Measurements from ENCODE around the gene FAR2.

DNA sequence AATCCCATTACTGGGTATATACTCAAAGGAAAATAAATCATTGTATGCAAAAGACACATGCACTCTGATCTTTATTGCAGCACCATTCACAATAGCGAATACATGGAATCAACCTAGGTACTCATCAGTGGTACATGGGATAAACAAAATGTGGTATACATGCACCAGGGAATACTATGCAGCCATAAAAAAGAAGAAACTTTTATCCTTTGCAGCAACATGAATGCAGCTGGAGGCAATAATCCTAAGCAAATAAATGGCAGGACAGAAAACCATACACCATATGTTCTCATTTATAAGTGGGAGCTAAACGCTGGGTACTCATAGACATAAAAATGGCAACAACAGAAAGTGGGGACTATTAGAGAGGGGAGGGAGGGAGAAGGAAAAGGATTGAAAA, 216.0 kb downstream of the FAR2 start:
- TF ChIP-seq, protein P1, sequence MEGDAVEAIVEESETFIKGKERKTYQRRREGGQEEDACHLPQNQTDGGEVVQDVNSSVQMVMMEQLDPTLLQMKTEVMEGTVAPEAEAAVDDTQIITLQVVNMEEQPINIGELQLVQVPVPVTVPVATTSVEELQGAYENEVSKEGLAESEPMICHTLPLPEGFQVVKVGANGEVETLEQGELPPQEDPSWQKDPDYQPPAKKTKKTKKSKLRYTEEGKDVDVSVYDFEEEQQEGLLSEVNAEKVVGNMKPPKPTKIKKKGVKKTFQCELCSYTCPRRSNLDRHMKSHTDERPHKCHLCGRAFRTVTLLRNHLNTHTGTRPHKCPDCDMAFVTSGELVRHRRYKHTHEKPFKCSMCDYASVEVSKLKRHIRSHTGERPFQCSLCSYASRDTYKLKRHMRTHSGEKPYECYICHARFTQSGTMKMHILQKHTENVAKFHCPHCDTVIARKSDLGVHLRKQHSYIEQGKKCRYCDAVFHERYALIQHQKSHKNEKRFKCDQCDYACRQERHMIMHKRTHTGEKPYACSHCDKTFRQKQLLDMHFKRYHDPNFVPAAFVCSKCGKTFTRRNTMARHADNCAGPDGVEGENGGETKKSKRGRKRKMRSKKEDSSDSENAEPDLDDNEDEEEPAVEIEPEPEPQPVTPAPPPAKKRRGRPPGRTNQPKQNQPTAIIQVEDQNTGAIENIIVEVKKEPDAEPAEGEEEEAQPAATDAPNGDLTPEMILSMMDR (IDR thresholded peaks at IDR 0.05) = no peak
- TF ChIP-seq POLR2A (IDR thresholded peaks at IDR 0.05) = no peak
